IPS-15b (cell line): Measurements from ENCODE around the gene NMNAT2.
A peak's percentile ranks its signal among the peaks of the same experiment; 100 is the strongest.

ENCODE experiments used
- H3K27me3 ChIP-seq: one replicate; pipeline ENCODE4 v1.6.1; 2013; ENCODE audit warnings: low read length; ENCODE audit not compliant: control insufficient read depth, insufficient read depth
- H3K36me3 ChIP-seq: one replicate; pipeline ENCODE4 v1.6.1; 2013; ENCODE audit warnings: low read length; ENCODE audit not compliant: control insufficient read depth, insufficient read depth
- H3K4me1 ChIP-seq: one replicate; pipeline ENCODE4 v1.6.1; 2013; ENCODE audit warnings: mild to moderate bottlenecking, low read length; ENCODE audit not compliant: control insufficient read depth, insufficient read depth
- H3K4me3 ChIP-seq: one replicate; pipeline ENCODE4 v1.5.1; 2013; ENCODE audit warnings: low read depth, low read length
- H3K9ac ChIP-seq: one replicate; pipeline ENCODE4 v1.6.1; 2013; ENCODE audit warnings: low read depth, mild to moderate bottlenecking, low read length
- H3K9me3 ChIP-seq: one replicate; pipeline ENCODE4 v1.6.1; 2013; ENCODE audit warnings: mild to moderate bottlenecking, low read length; ENCODE audit not compliant: control insufficient read depth, insufficient read depth

The NMNAT2 gene

DNA sequence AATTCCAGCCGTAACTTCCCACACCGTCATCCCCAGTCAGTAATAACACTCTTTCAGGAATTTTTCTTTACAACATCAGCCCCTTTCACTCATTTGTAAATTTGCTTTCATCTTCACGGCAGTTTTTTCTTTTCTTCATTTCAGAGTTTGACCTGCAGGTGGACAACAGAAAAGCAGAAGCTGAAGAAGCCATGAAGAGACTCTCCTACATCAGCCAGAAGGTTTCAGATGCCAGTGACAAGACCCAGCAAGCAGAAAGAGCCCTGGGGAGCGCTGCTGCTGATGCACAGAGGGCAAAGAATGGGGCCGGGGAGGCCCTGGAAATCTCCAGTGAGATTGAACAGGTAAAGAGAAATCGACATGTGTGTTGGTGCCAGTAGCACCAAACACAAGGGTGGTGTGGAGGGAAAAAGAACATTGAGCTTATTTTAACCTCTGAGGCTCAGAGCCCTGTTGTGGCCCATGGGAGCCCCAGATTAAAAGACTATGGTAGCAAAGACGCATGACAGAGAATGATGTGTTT lies 178.9 kb downstream of the NMNAT2 start:
- peaks cover 3% of the 10 kb centered on the region for H3K36me3 ChIP-seq
- H3K9me3 ChIP-seq: no peaks in the 10 kb centered on the region
- H3K9ac ChIP-seq: no peak overlapping the region
- no peak overlapping the region for H3K4me3 ChIP-seq
- H3K27me3 ChIP-seq: no peaks in the 10 kb centered on the region
- peaks cover 7% of the 10 kb centered on the region for H3K4me1 ChIP-seq

DNA sequence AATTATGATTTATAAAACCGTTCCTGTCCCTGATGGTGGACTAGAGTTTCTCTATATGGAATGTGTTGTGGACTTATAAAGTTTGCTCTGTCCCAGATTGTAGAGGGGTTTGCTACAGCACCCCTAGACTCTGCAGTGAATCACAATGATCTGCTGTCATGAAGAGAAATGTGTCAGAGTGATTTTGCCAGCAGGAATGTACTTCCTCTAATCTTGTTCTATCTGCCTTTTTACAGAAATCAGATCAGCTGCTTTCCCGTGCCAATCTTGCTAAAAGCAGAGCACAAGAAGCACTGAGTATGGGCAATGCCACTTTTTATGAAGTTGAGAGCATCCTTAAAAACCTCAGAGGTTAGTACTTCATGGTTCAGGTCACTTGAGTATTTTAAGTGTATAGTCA lies 180.1 kb downstream of the NMNAT2 start:
- Histone ChIP-seq H3K4me3 (no peak overlapping the region), H3K9ac (no peak overlapping the region), H3K4me1 (peaks cover 7% of the 10 kb centered on the region), H3K36me3 (peaks cover 3% of the 10 kb centered on the region), H3K27me3 (no peaks in the 10 kb centered on the region), H3K9me3 (no peaks in the 10 kb centered on the region)

DNA sequence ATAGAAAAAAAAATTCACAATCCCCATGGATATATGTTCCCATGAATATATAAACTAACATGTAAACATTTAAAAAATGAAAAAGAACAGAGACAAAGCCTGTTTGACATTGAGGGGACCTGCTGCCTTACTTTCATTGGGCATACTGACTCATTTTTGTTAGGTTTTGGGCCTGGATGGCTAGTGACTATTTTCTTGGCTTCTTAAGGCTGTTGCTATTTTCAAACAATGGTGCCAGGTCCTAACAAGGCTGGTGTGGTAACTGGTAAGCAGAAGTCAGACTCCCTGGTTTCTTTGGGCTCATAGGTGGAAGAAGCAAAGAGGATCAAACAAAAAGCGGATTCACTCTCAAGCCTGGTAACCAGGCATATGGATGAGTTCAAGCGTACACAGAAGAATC lies 181.1 kb downstream of the NMNAT2 start:
- Histone ChIP-seq H3K9ac (no peak overlapping the region), H3K27me3 (no peaks in the 10 kb centered on the region)

DNA sequence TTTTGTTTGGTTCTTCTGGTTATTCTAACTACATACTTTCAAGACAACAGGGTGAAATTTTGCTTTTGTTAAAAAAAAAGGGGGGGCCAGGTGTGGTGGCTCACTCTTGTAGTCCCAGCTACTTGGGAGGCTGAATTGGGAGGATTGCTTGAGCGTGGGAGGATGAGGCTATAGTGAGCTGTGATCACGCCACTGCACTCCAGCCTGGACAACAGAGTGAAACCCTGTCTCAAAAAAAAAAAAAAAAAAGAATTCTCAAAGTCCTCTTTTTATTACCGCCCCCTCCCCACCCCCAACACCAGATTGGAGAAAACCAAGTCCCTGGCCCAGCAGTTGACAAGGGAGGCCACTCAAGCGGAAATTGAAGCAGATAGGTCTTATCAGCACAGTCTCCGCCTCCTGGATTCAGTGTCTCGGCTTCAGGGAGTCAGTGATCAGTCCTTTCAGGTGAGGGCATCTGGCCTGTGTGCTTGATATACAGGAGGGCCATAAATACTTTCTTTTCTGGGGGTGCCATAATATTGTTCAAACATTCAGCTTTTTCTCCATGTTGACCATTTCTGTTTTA lies 181.9 kb downstream of the NMNAT2 start:
- no peaks in the 10 kb centered on the region for H3K9me3 ChIP-seq
- no peak overlapping the region for H3K9ac ChIP-seq
- peaks cover 7% of the 10 kb centered on the region for H3K4me1 ChIP-seq
- H3K27me3 ChIP-seq: no peaks in the 10 kb centered on the region
- peaks cover 3% of the 10 kb centered on the region for H3K36me3 ChIP-seq
- H3K4me3 ChIP-seq: no peak overlapping the region

More for the DNA sequence above, 181.1 kb downstream of the NMNAT2 start:
- Histone ChIP-seq H3K4me3 (no peak overlapping the region), H3K9me3 (no peaks in the 10 kb centered on the region), H3K4me1 (peaks cover 7% of the 10 kb centered on the region), H3K36me3 (peaks cover 3% of the 10 kb centered on the region)

DNA sequence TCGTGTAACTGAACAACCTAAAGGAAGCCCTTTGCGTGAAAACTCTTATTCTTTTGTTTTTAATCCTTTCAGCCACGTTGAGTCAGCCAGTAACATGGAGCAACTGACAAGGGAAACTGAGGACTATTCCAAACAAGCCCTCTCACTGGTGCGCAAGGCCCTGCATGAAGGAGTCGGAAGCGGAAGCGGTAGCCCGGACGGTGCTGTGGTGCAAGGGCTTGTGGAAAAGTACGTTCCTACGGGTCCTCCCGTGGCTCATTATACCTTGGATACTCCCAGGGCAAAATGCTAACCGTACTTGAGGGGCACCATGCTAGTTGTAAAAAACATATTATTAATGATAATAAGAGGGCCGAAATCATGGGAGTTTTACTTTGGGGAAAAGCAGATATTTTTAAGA lies 182.7 kb downstream of the NMNAT2 start:
- Histone ChIP-seq H3K9me3 (no peaks in the 10 kb centered on the region), H3K4me3 (peak overlapping the region; percentile 5), H3K36me3 (peaks cover 3% of the 10 kb centered on the region), H3K4me1 (peaks cover 7% of the 10 kb centered on the region), H3K27me3 (no peaks in the 10 kb centered on the region), H3K9ac (no peak overlapping the region)

DNA sequence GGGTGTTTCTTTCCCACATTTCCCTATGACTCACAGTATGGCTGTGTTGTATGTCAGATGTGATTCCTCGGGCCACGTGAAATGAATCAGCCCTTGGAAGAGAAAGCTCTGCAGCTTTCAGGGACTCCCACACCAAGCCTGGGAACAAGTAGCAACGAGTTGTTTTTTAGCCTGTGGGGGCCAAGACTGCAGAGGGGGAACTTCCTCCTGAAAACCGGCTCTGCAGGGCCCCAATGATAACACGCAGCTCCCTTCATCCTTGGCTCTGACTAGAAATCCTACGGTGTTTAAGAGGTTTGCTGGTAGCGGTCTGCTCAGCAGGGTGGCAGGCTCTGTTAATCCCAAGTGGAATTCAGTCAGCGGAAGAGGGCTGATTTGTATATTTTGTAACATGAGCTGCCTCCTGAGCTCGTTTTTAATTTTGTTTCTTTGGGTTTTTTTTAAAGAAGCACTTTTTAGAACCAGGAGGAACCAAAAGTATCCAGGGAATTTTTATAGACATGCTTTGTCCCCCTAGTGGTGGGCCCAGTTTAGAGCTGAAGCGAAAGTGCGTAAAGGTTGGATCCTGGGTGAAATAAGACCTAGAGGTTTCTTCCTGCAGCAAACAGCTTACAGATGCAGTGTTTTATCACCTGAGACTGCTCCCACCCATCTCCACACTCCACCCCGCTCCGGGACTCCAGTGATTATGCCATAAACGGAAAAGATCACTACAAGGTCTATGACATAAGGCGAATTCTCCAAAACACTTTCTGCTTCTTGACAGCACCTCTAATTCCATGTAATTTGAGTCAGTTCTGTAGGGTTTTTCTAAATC lies 183.3 kb downstream of the NMNAT2 start:
- peaks cover 7% of the 10 kb centered on the region for H3K4me1 ChIP-seq
- H3K4me3 ChIP-seq: peak overlapping the region; percentile 20
- no peaks in the 10 kb centered on the region for H3K27me3 ChIP-seq
- no peak overlapping the region for H3K9ac ChIP-seq
- no peaks in the 10 kb centered on the region for H3K9me3 ChIP-seq
- H3K36me3 ChIP-seq: peaks cover under 1% of the 10 kb centered on the region

DNA sequence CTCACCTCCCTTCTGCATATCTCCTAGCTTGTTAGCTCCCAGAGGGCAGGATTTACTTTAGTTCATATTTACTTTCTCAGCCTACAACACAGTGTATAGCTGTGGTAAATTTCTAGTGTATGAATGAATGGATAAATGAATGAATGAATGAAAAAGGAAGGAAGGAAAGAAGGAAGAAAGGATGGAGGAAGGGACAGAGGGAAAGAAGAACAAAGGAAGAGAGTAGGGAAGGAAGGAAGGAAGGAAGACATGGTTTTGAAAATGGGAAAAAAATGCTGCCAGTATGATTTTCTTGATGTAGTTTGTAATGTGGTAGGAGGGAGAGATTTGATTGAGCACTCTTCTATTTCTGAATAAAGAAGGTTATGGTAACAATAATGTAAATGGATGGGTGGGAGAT lies 185.1 kb downstream of the NMNAT2 start:
- Histone ChIP-seq H3K9me3 (no peaks in the 10 kb centered on the region), H3K4me3 (no peak overlapping the region), H3K4me1 (peaks cover 7% of the 10 kb centered on the region), H3K36me3 (no peaks in the 10 kb centered on the region), H3K27me3 (no peaks in the 10 kb centered on the region), H3K9ac (no peak overlapping the region)

DNA sequence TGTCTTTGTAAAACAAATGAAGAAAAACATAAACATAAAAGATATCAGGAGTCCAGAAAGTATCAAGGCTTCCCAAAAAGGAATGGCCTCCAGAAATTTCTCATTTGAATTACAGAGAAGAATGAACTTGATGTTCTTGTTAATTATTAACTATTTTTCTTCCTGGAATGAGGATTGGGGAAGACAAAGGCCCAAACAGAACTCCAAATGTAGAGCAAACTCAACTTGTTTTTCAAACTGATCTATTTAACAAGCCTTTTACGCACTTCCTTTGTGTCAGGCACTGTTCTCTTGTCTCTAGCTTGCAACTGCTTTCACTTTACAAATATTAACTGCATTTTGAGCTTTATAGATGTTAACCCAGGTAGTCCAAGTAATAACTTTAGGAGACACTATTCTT lies 186.6 kb downstream of the NMNAT2 start:
- Histone ChIP-seq H3K9ac (no peak overlapping the region), H3K4me1 (peaks cover 7% of the 10 kb centered on the region), H3K27me3 (no peaks in the 10 kb centered on the region), H3K36me3 (no peaks in the 10 kb centered on the region), H3K9me3 (no peaks in the 10 kb centered on the region), H3K4me3 (no peak overlapping the region)

DNA sequence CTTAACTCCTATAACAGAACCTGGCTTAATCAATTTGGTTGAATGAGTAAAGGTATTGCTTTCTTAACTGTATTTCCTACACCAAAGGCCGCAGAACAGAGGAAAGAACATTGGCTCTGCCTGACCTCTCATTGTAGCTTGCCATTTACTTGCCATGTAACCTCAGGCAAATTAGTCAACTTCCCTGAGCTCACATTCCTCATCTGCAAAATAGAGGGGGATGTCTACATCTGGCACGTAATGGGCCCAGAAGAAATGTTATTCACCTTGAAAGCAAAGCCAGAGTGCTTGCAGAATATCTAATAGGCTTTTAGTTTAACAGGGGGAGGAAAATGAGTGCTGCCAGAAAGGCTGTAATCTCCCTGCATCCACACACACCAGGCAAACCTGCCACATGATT lies 187.8 kb downstream of the NMNAT2 start:
- no peaks in the 10 kb centered on the region for H3K27me3 ChIP-seq
- H3K9me3 ChIP-seq: no peaks in the 10 kb centered on the region
- H3K4me3 ChIP-seq: no peak overlapping the region
- no peaks in the 10 kb centered on the region for H3K36me3 ChIP-seq
- H3K4me1 ChIP-seq: peaks cover 4% of the 10 kb centered on the region
- no peak overlapping the region for H3K9ac ChIP-seq

DNA sequence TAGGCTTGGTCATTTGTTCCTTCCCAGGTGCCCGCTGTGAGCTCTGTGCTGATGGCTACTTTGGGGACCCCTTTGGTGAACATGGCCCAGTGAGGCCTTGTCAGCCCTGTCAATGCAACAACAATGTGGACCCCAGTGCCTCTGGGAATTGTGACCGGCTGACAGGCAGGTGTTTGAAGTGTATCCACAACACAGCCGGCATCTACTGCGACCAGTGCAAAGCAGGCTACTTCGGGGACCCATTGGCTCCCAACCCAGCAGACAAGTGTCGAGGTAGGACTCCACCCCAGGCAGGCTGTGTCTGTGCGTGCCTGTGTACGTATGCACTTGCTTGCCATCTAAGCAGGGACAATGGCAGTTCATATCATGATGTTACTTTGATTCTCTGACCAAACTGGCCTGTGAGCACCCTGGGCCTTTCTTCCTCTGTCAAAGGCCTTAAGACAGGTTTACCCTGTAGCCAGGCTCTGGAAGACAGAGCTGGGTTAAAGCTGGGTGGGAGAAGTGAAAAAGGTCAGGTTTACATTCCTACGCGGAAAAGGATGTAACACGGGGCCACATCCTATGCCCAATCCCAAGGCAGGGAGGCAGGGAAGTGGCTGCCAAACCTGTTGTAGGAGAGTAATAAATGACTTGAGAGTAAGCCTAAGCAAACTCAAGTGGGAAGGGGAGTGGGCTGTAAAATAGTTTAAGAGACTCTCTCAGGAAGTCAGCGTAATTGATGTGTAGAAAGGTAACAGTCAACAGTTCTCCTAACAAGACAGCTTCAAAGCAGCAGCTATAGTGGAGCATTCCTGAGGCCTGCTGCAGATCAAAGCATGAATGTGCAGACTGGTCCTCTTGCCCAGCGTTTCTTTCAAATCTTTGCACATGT lies 189.6 kb downstream of the NMNAT2 start:
- Histone ChIP-seq H3K36me3 (no peaks in the 10 kb centered on the region), H3K4me1 (no peaks in the 10 kb centered on the region), H3K4me3 (no peak overlapping the region), H3K9me3 (no peaks in the 10 kb centered on the region), H3K27me3 (no peaks in the 10 kb centered on the region), H3K9ac (no peak overlapping the region)

DNA sequence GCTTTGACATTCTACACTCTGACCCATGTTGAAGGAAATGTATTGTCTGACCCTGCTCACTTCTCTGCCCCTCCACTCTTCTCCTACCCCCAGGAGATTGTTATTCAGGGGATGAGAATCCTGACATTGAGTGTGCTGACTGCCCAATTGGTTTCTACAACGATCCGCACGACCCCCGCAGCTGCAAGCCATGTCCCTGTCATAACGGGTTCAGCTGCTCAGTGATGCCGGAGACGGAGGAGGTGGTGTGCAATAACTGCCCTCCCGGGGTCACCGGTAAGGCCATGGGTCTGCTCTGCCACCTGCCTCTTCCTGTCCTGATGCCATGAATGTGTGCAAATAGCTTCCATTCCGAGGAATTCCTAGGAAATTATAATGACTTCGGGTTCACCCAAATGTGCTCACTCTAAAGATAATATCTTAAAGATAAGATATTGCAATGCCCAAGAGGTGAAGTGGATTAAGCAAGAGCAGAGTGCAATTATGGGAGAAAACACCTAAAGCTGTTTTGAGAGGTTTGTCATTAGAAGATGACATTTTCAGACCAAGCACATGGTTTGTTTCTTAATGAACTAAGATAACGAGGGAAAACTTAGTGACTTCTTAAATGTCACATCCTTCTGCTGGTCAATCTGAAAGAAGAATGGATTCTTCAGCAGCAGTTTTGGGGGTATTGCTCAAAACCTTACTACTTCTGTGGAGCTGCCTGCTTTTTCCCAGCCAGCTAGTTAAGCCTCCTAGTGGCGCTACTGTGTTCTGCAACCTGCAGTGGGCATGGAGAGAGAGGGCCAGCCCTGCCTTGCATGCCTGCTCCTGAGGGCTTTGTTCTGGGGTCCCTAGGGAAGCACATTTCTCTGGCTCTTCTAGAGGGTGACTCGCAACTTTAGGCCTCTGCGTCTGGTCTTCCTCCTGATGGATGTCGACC lies 190.5 kb downstream of the NMNAT2 start:
- Histone ChIP-seq H3K36me3 (no peaks in the 10 kb centered on the region), H3K4me1 (no peaks in the 10 kb centered on the region), H3K9me3 (no peaks in the 10 kb centered on the region), H3K4me3 (no peak overlapping the region), H3K9ac (no peak overlapping the region), H3K27me3 (no peaks in the 10 kb centered on the region)
